ENCODE measurements around the gene MAP3K1. TPM values are rescaled to one million over a fixed set of nuclear protein-coding genes. Genes with fewer than 3 reads are reported as not detected.

Gene MAP3K1
- total RNA-seq, result 8.2 and 12.9 TPM in 2 replicates

GRCh38 chr5:56814963-56815657 lies at the start of gene MAP3K1:
Gene MAP3K1, plus strand, starts transcription at chr5:56815549. Its CDS starts 25 bp downstream, at chr5:56815574.

GRCh38 chr5:56909294-56910209 lies 94.2 kb downstream of the MAP3K1 start, which contains the start of gene SETD9:
Gene SETD9, plus strand, starts transcription at chr5:56909596. Its CDS starts 50 bp downstream, at chr5:56909646.

Other genes starting within 250 kb of the MAP3K1 start
- 10.1 and 11.6 TPM in 2 replicates for gene SETD9, start 94.0 kb downstream of the MAP3K1 start, total RNA-seq
- gene MIER3, start 136.6 kb downstream of the MAP3K1 start, total RNA-seq, result 12.9 and 22.2 TPM in 2 replicates

Data from aortic smooth muscle cell (primary cell).